AG09309 (cell line): ENCODE data around the gene LAMP1.

Experiments
- DNase-seq: peaks from one replicate; pipeline ENCODE4 v3.0.0-alpha.2; 2010; ENCODE audit warnings: low read depth
- H3K4me3 ChIP-seq: 2 replicates; pipeline ENCODE4 v1.5.1; 2011; ENCODE audit warnings: mild to moderate bottlenecking, low read depth, low read length, moderate library complexity; ENCODE audit not compliant: control insufficient read depth
- CTCF ChIP-seq: IDR thresholded peaks from 2 replicates; pipeline ENCODE4 v1.5.1; 2011; ENCODE audit warnings: mild to moderate bottlenecking, low read depth, low read length, inconsistent platforms; ENCODE audit not compliant: insufficient read depth, control insufficient read depth; ENCODE audit errors: missing control alignments

LAMP1 gene

GRCh38 chr13:113360446-113360845, 63.4 kb downstream of the LAMP1 start:
- no peak for DNase-seq
- no peak for TF ChIP-seq CTCF
- H3K4me3 ChIP-seq = no peak overlapping the region

GRCh38 chr13:113361406-113361805, 64.4 kb downstream of the LAMP1 start:
- no peak for TF ChIP-seq CTCF
- no peak for DNase-seq
- no peak overlapping the region for H3K4me3 ChIP-seq

GRCh38 chr13:113364311-113364889, 67.4 kb downstream of the LAMP1 start:
- H3K4me3 ChIP-seq = peak overlapping the region; percentile 2; the same call in 1 of the 2 replicates
- TF ChIP-seq CTCF = no peak
- no peak for DNase-seq

- H3K4me3 ChIP-seq = no peak overlapping the region
- no peak for DNase-seq
- TF ChIP-seq CTCF = no peak
Observed at GRCh38 chr13:113364901-113365582, 68.0 kb downstream of the LAMP1 start.

GRCh38 chr13:113365583-113365970, 68.5 kb downstream of the LAMP1 start:
- TF ChIP-seq CTCF = no peak
- DNase-seq = no peak
- H3K4me3 ChIP-seq = no peak overlapping the region

- H3K4me3 ChIP-seq = no peak overlapping the region
- DNase-seq = no peak
- TF ChIP-seq CTCF = no peak
Observed at GRCh38 chr13:113365971-113366588, 69.0 kb downstream of the LAMP1 start.
